HG03066 (cell line): Measurements from ENCODE around the gene ARPC5L.

ENCODE experiments used
- ATAC-seq: cut with Tn5 transposase; IDR thresholded peaks from one replicate; pipeline ENCODE4 v1.9.1; 2021; ENCODE audit warnings: low read depth; ENCODE audit not compliant: unreplicated experiment

The ARPC5L gene

DNA sequence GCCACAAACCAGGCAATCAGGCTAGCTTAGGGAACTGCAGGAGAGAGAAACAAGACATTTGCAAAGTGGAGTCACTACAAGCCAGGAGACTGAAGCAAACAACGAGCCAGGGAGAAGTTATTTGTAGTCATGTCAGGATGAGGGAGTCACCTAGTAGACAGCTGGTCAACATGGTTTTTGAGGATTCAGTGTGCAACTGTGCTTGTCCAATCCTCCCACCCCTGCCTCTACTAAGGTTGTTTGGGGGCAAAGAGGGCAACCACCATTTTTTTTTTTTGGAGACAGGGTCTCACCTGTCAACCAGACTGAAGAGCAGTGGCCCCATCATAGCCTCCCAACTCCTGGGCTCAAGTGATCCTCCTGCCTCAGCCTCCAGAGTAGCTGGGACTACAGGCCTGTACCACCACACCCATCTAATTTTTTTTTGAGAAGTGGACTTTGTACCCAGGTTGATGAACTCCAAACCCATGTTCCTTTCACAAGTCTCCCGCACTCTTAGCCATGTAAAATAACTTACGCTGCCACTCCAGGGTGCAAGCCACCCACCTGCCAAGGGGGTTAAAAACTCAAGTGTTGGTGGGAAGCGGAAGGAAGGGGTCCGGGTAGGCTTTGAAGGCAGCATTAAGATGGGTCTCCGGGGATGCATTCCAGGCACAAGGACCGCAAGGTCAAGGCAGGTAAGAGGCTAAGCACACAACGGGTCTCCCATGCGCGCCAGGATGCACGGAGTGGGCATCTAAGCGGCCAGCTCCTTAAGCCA, 1.2 kb upstream of the ARPC5L start:
- no peak for ATAC-seq

DNA sequence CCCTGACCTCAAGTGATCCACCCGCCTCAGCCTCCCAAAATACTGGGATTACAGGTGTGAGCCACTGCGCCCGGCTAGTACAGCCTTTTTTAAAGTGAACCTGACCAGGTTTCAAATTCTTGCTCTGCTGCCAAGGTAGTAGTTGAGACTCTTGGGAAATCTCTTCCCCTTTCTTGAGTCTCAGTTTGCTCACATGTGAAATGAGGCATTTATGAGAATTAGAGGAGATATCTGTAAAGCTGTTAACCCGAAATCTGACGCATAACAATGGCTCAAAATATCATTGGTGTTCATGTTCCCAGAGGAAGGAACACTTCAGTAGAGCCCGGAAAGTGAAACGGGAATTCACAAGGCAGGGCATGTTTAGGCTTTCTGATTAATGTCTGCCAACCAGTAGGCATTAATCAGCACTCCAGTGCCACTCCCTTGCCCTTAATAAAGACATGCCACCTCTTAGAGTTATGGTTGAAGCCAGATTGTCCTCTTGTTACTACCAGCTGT, 1.5 kb downstream of the ARPC5L start:
- no peak for ATAC-seq

DNA sequence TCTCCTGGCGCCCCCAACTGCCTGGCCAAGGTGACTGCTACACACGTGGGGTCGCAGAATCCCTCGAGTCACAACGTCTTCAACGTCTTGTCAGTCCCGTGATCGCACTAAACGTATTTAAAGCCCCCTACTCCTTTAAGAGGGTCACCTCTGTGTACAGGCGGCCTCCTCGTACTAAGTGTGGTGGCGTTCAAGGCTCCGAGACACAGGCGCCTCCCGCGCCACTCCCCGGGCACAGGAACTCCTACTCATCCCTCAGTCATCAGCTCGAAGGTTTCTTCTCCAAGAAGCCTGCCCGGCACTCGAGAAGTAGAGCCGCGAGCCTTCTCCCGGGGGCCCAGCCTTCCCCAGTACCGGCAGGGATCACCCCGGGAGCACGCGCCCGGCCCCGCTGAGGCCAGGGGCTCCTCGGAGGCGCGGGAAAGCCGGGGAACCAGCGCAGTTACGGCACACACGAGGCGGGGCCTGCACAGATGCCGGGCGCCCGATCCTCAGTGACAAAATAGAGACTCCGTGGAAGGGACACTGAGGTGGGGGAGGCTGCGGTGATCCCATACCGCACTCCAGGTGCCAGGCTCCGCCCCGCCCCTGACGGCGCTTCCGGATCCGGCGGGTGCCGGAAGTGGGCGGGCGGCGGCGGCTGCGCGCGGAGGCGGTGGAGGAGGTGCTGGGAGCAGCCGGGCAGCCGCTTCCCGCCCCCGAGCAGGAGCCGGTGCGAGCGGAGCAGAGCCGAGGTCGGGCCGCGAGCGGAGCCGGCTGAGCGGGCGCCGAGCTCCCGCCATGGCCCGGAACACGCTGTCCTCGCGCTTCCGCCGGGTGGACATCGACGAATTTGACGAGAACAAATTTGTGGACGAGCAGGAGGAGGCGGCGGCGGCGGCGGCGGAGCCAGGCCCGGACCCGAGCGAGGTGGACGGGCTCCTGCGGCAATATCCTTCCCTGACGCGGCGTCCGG, 6.9 kb downstream of the ARPC5L start:
- peak; percentile 49 for ATAC-seq

DNA sequence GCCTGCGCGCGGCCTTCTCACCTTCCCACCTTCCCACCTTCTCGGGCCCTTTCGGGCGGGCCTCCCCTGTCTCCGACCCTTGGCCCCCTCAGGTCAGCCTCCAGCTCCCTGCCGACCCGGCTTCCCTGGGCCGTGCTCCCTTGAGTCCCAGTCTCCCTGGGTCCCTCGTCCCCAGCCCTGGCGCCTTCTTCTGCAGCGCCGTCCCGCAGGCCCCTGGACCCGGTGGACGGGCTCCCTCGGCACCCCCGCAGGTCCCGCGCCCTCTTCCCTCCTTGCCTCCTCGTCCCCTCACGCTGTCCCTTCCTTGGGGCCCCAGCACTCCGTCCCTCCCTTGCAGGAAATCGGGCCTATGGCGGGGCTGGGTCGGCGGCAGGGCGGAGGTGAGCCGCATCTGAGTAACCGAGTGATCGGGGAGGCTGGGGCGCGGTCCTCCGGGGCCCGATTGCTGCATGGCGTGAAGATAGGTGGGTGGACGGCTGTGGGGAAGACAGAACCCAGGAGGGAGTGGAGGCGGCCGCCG, 7.6 kb downstream of the ARPC5L start:
- ATAC-seq, result peak; percentile 3

DNA sequence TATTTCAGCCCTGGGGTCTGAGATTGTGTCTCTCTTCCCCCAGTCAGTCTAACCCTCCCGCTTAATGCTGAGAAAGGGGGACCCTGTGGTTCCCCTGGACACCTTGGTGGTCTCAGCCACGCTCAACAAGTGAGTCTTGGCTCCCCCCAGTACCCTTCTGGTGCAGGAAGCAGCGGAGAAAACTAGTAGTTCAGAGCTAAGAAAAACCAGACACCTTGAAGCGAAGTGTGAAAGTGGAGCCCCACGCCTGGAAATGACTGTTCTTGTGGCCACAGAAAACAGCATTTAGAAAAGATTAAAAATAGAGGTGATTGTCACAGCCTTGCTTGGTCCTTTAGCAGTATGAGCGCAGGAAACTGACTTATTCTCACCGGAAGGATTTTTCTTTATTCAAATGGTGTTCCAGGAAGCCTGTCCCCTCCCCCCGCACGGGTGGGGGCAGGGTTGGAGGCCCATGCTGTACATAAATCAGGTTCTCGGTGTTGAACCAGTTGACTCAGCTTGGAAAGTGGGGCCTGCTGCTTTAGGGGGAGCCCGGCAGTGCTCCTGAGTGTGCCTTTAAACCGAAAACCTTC, 8.1 kb downstream of the ARPC5L start:
- ATAC-seq, result peak; percentile 39

DNA sequence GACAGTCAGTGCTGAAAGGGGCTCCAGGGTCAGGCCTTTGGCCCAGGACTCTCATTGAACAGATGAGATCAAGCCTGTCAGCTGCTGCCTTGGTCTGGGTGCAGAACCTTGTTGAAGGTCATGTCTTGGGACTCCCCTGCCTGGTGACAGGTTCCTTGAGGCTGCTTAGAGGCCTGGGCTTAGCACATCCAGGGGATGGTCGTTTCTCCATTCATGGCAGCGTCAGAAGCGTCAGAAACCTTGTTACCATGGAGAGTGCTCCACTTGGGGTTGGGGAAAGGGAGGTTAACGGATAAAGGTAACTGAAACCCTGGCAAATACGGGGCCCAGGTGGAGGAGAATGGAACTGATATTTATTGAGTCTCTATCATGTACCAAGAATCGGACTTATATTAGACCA, 8.8 kb downstream of the ARPC5L start:
- no peak for ATAC-seq

DNA sequence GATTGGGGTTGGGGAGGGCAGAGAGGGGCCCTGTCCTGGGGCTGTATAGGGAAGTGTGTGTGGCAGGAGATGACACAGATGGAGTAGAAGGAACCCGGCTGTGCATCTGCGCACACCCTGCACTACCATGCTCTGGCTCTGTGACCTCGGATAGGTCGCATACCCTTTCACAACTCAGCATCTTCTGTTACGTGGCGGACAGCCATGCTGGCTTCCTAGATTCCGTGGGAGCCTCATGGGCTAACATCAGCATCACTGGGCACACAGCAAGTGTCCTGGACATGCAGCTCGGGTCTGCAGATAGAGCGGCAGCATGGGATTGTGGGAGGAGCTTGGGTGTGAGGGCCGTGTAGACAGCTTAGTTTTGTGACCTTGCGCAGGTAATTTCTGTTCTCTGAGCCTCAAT, 9.2 kb downstream of the ARPC5L start:
- no peak for ATAC-seq

DNA sequence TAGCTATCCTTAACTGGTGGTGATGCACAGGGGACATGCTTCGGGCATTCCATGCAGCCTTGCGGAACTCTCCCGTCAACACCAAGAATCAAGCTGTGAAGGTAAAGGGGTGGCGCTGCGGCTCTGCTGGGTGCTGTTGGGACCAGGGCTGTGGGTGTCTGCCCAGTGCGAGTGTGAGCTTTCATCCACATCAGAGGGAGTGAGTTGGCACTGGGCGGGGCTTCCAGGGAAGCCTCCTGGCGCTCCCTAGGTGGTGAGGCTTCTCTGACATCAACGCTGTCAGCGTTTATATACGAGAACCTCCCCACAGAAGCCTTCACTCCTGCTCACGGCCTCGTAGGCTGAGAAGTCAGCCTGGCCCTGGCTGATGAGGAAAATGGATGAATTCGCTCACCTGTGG, 11.7 kb downstream of the ARPC5L start:
- ATAC-seq, result no peak

DNA sequence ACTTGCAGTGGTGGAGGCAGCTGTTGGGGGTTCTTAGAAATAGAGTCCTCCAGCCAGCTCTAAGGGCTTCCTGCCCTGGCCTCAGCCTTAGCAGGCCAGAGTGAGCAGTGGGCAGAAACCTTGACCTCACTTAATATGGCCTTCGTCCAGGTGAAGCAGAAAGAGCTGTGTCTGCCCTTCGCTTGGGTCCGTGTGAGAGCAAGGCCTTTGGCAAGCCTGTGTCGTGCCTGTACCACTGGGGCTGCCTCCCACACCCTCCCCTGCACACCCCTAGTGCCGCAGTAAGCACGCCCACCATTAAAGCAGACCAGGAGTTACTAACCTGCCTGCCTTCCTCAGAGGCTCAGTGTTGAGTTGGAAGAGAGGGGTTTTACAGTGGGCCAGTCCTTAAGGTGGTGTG, 13.6 kb downstream of the ARPC5L start:
- no peak for ATAC-seq

DNA sequence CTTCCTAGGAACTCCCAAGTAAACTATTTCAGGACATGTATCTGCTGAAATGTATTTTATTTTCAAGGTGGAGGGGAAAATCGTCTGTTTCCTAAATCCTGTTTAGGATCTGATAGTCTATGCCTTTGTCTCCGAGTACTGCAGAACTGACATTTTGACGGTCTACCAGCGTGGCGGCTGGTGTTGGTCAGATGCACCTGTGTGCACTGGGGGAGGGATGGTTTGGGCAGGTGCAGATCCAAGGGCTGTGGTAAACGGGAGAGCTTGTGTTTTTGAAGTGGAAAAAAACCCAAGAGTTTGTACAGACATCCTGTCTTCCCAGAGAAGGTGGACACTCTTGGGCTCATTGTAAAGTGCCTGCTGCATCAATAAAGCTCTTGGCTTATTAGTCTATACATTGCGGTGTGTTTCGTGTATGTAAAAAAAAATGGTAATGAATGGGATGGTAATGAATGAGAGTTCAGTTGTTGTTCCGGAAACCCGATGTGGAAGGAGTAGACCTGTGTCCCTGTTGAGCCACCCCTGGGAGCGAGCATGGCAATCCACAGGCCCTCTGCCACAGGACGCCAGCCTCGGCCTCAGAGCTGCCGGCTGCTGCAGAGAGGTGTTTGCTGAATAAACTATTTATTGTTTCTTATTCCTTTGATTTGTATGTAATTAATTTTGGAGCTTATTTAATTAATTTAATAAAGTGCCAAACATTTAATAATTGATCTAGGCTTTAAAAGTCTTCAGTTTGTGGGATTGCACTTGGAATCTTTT, 15.3 kb downstream of the ARPC5L start:
- no peak for ATAC-seq

DNA sequence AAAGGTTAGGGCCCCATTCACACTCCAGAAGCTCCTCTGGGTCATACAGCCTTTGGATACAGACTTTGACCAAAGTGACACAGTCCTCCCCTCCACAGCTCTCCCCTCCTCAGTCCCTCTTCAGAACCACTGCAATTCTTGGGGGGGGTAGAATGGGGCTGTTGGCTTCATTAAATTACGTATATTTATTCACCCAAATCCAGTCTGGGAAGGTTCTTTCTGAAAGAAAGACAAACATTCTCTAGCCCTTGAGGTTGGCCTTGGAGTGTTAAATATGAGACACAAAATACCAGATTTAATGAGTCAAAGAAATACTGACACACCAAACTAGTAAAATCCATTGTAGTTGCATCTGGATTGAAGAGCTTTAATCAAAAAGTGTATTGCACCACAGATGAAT, 16.1 kb downstream of the ARPC5L start:
- ATAC-seq, result no peak

DNA sequence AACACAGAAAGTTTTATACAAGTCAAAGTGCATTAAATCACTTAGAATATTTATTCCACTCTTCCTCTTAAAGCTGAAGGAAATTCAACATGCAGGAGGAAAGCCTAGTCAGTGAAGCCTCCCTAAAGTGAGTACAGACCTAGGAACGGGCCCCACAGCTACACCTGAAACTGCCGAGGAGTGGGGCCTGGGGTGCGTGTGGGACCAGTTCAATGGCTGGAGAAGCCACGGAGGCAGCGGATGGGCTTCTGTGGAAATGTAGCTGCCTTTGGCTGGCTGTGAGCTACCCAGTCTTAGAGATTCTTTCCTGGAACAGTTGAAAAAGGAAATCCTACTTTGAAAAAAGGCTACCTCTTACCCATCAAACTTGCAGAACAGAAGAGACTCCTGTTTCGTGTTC, 16.6 kb downstream of the ARPC5L start:
- no peak for ATAC-seq

DNA sequence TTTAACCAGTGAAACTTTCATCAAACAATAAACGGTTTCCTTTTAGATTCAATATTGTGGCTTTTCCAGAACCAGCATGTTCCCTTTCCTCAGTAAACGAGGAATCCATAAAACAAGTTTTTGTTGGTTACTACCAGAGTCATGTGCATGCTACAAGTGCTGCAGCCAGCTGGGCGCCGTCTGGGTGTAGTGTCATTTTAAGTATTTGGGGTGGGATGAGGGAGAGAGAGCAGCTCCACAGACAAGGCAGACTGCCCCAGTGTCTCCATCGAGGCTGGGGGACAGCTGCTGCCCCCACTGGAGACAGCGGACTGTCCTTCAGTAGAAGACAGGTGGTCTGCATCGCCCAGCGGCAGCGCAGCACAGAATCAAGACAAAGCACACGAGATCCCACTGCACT, 17.3 kb downstream of the ARPC5L start:
- ATAC-seq, result no peak

DNA sequence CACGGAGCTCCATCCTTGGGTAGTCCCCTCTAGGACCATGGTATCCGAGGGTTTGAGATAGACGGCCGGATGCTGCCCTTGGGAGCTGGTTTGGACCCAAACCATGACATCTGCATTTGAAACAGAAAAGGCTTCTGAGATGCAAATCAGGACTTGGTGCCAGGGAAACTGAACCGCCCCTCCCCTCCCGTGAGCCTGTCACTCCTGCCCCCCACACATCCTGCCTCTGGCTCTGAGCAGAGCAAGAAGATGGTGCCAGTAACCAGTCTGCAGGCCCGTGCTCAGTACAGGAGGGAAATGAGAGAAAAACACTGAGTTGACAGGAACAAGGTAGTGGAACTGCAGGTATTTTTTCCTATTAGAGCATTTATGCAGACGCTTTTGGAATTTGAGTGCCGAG, 18.6 kb downstream of the ARPC5L start:
- no peak for ATAC-seq

DNA sequence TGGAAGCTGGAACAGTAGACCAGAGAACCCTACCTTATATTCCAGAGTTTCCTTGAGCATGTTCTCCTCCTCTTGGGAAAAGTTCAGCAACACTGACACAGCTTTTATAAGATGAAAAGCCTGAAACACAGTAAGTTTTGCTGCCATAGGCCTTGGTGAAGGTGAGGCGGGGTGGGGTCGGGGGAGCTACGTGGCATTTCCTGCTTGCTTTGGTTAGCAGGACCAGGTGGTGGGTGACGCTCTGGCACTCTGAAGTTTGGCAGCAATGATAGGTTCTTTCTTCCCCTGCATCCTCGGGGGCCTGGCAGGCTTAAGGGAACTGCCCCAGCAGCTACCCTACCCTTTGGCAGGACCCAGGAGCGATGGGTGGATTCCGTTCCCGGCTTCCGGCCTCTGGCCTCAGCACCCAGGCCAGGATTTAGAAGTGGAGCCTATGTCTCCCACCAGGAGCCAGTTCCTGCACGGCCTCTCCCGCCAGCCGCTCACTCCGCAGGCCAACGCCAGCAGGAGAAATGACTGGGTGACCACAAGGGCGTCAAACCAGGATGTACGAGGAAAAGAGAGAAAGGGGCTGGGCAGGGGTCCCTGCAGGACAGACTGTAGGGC, 19.3 kb downstream of the ARPC5L start:
- ATAC-seq, result no peak

DNA sequence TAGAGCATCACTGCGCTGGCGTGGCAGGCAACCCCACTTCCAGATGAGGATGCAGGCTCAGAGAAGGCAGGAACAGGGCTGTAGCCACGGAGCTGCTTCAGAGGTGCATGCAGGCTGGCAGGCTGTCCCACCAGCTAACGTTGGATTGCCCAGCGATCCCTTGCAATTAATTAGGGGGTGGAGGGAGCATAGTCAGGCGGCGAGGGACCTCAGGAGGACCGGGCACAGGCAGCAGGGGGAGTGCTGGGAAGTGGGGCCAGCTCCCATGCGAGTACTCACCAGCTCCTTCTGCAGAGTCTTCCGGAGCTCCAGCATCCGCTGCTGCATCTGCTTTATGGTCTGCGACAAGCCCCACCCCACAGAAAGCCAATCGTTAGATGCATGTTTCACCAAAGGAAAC, 20.3 kb downstream of the ARPC5L start:
- no peak for ATAC-seq

DNA sequence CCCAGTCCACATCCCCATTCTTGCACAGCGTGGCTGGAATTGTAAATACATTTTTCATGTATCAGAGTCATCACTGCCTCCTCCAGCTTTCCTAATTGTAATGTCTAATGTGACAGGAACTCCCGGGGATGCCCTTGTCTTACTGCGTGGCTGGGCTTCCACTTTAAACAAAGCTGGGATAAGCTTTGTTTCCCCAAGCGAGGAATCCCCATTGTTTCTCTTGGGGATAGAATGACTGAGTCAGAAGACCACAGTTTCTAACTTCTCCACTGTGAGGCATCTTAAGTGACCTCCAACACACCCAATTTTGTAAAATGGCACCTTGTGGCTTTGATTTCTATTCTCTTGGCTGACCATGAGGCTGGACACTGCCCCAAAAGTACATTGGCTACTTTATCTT, 22.4 kb downstream of the ARPC5L start:
- no peak for ATAC-seq

DNA sequence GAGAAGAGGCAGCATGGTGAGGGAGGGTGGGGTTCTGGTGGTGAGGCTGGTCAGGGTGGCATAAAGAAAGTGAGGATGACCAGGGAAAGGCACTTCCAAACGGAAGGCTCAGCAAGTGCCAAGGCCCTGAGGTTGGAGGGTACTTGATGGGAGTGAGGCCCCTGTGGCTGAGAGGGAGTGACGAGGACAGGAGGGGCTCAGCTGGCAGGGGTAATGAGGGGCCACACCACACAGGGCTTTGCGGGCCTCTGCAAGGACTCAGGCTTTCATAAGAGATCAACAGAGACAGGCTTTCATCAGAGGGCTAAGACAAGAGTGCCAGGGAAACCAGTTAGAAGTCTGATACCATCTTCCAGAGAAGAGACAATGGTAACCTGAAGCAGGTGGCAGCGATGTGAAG, 23.6 kb downstream of the ARPC5L start:
- ATAC-seq, result no peak

DNA sequence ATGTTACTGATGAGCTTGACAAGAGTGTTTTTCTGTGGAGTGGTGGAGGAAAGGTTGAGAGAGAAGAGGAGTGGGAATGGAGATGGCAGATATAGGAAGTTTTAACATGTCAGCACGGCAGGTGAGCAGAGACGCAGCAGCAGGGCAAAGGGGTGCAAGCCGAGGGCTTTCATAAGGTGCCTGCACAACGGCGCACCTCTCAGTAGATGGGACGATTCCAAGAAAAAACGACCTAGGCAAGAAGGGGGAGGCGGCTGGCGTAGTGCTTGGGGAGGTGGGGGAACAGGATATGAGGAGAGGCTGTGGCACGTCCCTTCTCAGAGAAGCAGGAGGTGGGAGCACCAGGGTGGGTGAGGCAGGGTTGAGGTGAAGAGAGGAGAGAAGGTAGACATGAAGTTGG, 24.5 kb downstream of the ARPC5L start:
- ATAC-seq, result no peak
